ENCODE data around the gene CAPS2.

Gene CAPS2

GRCh38 chr12:75289753-75290152 is 40.4 kb downstream of the CAPS2 start:
- no peak for TF ChIP-seq CTCF (IDR thresholded peaks at IDR 0.05; ENCODE audit: borderline replicate concordance, insufficient read depth, low read depth, low read length)
- no peak overlapping the region for H3K4me3 ChIP-seq (ENCODE audit: low read depth, low read length)

GRCh38 chr12:75288860-75289259 is 41.3 kb downstream of the CAPS2 start:
- no peak for TF ChIP-seq CTCF (IDR thresholded peaks at IDR 0.05; ENCODE audit: borderline replicate concordance, insufficient read depth, low read depth, low read length)
- no peak overlapping the region for H3K4me3 ChIP-seq (ENCODE audit: low read depth, low read length)

- no peak for TF ChIP-seq CTCF (IDR thresholded peaks at IDR 0.05; ENCODE audit: borderline replicate concordance, insufficient read depth, low read depth, low read length)
- no peak overlapping the region for H3K4me3 ChIP-seq (ENCODE audit: low read depth, low read length)
These were observed 54.4 kb downstream of the CAPS2 start for GRCh38 chr12:75275702-75276101.

- H3K4me3 ChIP-seq (ENCODE audit: low read depth, low read length) = no peak overlapping the region
- no peak for TF ChIP-seq CTCF (IDR thresholded peaks at IDR 0.05; ENCODE audit: borderline replicate concordance, insufficient read depth, low read depth, low read length)
These were observed 58.5 kb downstream of the CAPS2 start for GRCh38 chr12:75271576-75271975.

- TF ChIP-seq CTCF (IDR thresholded peaks at IDR 0.05; ENCODE audit: borderline replicate concordance, insufficient read depth, low read depth, low read length) = no peak
- H3K4me3 ChIP-seq (ENCODE audit: low read depth, low read length) = no peak overlapping the region
These were observed 60.0 kb downstream of the CAPS2 start for GRCh38 chr12:75270157-75270556.

GRCh38 chr12:75269209-75269608 is 60.9 kb downstream of the CAPS2 start:
- TF ChIP-seq CTCF (IDR thresholded peaks at IDR 0.05; ENCODE audit: borderline replicate concordance, insufficient read depth, low read depth, low read length) = no peak
- H3K4me3 ChIP-seq (ENCODE audit: low read depth, low read length) = no peak overlapping the region

- H3K4me3 ChIP-seq (ENCODE audit: low read depth, low read length) = no peak overlapping the region
- TF ChIP-seq CTCF (IDR thresholded peaks at IDR 0.05; ENCODE audit: borderline replicate concordance, insufficient read depth, low read depth, low read length) = no peak
These were observed 69.8 kb downstream of the CAPS2 start for GRCh38 chr12:75260316-75260715.

All from GM12875 (cell line).